GM12874 (cell line): ENCODE measurements around the gene CPE.

ENCODE experiments used
- TF ChIP-seq, protein P1 (sequence below): IDR thresholded peaks from 2 replicates; pipeline ENCODE4 v1.5.1; 2011; ENCODE audit warnings: low read depth, mild to moderate bottlenecking, control low read depth, low read length, moderate library complexity; ENCODE audit not compliant: insufficient read depth

The CPE gene

DNA sequence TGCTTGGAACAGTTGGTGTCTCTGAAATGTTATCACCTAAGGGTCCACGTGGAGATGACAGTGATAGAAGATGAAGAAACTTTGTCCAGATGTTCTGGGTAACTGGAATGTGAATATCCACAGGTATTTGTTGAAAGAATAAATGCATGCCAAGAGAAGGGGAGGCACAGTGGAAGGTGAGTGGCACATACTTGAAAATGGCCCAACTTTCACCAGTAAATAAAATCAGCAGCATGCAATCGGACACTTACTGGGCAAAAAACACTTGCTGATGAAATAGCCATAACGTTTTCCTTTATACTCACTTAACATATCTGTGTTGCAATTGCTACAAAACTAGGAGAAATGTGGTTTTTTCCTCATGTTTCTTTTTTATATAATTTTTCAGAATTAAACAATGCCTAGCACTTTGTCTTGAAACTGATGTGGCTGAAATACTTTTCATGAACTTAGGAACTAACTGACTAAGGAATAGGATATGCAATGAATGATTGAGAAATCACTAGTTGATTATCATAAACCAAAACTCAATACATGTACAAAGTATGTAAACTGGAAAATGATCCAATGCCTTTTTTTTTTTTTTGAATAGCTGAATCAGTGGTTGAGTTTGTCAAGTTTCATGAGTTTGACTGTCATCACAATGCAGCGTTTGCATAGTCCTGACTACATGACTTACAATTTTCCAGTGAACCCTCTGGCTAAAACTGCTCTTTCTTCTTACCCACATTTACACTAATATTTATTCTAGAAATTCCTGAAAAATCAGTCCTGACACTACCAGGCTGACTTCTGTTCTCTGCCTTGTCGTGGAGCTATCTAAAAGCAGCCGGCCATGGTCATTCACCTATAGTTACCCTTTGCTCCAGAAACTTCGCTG, 127.4 kb downstream of the CPE start:
- TF ChIP-seq, protein P1, sequence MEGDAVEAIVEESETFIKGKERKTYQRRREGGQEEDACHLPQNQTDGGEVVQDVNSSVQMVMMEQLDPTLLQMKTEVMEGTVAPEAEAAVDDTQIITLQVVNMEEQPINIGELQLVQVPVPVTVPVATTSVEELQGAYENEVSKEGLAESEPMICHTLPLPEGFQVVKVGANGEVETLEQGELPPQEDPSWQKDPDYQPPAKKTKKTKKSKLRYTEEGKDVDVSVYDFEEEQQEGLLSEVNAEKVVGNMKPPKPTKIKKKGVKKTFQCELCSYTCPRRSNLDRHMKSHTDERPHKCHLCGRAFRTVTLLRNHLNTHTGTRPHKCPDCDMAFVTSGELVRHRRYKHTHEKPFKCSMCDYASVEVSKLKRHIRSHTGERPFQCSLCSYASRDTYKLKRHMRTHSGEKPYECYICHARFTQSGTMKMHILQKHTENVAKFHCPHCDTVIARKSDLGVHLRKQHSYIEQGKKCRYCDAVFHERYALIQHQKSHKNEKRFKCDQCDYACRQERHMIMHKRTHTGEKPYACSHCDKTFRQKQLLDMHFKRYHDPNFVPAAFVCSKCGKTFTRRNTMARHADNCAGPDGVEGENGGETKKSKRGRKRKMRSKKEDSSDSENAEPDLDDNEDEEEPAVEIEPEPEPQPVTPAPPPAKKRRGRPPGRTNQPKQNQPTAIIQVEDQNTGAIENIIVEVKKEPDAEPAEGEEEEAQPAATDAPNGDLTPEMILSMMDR = no peak

DNA sequence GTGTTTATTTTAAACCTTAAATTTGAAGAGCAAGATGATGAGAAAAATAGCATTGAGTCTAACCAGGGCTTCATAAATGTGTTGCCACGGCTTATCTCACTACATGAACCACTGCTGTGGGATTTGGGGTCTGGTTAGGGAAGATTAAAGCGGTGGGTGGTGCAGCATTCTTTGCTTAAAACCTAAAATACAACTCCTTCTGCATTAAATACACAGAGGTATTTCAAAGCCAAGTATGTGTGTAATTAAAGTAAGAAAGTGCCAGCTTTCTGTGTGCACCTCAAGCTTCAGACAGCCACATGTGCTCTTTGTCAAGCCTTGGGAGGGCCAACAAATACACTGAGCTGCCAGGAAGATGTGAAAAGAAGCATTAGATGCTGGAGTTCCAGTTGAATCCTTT, 128.0 kb downstream of the CPE start:
- TF ChIP-seq, protein P1 = no peak

DNA sequence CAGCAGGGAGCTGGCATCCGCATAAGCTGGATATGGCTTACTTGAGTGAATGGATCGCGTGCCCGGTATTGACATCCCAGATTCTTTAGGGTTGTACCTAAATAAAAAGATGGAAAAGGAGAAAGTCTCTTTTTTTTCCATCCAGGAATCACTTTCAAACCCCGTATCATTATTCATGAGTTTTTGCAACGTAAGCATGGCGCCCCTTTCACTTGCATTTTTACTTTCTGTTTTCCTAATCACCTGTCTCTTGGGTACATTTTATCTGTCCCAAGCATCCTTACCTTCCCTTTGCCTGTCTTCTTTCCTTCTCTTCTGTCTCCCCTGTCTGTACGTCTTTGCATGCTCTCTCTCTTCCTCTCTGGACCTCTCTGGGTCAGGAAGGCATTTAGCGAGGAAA, 128.6 kb downstream of the CPE start:
- TF ChIP-seq, protein P1 = no peak

DNA sequence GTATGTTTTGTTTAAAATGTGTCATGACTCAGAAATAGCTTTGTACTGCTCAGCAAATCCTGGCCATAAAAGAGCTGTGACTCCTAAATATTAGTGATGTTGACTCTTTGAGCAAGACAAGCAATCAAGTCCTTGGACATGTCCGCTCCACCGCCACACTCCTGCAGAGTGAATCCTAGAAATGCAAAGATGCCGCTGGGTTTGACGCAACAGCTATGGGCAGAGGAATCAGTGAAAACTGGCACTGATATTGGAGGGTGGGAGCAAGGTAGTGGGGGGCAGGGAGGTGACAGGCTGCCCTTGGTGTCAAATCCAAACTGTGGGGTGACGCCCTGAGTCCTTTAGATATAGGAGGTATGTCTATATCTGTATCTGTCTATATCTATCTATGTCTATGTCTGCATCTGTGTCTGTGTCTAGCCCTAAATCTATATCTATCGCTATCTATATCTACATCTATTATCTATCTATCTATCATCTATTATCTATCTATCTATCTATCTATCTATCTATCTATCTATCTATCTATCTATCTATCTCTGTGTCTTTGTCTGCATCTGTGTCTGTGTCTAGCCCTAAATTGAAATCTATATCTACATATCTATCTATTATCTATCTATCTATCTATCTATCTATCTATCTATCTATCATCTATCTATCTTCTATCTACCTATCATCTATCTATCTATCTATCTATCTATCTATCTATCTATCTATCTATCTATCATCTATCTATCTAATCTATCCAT, 129.7 kb downstream of the CPE start:
- TF ChIP-seq, protein P1 = no peak

DNA sequence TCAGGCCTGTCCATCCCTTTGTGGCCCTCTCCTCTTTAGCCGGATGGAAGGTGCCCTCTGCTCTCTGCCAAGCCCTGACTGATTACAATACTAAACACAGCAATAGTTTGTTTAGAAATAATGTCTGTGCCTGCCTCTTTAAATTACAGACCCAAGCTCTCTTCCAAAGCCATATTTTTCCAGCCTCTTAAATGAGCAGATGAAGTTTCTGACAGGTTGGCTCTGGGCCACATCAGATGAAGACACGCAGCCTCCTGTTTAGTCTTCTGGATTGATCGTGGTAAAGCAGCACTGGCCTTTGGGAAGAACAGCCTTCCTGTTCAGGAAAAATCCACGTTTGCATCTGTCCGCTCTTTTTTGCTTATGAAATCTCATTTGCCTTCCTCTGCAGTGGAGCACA, 133.6 kb downstream of the CPE start:
- TF ChIP-seq, protein P1 = no peak

DNA sequence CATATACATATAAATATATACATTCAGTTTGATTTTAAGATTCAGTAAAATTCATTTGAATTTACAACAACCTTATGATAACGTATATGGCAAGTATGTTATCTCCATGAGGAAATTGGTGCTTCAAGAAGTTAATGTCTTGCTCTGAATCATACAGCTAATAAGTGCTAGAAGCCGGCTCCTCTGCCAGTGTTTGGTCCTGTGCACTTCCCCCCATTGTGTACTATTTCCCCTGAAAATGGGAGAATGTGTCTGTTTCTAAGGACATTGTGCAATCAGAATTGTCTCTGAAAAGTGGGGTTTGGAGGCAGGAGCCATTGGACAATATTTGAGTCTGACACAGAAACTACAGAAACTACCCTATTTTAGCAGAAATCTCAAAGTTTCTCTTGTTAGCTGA, 135.9 kb downstream of the CPE start:
- TF ChIP-seq, protein P1 = no peak

DNA sequence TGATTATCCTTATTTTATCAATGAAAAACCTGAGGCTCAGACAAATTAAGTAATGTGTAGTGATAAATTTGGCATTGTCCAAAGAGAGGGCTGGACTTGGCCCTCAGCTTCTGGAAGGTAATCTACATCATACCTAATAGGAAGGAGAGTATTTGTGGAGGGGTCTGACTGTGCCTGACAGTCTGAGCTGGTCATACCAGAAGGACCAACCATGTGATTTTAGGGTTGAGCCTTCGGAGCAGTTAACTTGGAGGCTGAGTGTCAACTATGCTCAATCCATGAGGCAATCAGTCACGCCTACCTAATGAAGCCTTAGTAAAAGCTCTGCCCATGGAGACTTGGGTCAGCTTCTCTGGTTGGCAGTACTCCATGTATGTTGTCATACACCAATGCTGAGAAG, 136.4 kb downstream of the CPE start:
- TF ChIP-seq, protein P1 = no peak
